Testis (tissue), 3 donors: ENCODE results near the gene ABCB11. TPM values are rescaled to one million over a fixed set of nuclear protein-coding genes. Genes with fewer than 3 reads are reported as not detected.
"Not testable (repeated sequence)": the region's sequence is repeated elsewhere in the genome, so short reads cannot be mapped to it uniquely, and the experiment has no call there.

Experiments
- DNase-seq: peaks from one replicate; pipeline ENCODE4 v3.0.0-alpha.2; 2019
- H3K27ac ChIP-seq, 2 donors: fragments of 200-600 bp; sonication (generic); one replicate each; pipeline ENCODE4 v1.5.1; 2019
- H3K27me3 ChIP-seq: fragments of 200-600 bp; sonication (generic); one replicate; pipeline ENCODE4 v1.5.1; 2019
- H3K36me3 ChIP-seq: fragments of 200-600 bp; sonication (generic); one replicate; pipeline ENCODE4 v1.5.1; 2017; ENCODE audit warnings: low read depth; ENCODE audit errors: missing control alignments
- H3K4me1 ChIP-seq: fragments of 200-600 bp; sonication (generic); one replicate; pipeline ENCODE4 v1.5.1; 2019
- H3K4me3 ChIP-seq, 2 donors: fragments of 200-600 bp; sonication (generic); one replicate each; pipeline ENCODE4 v1.5.1; 2017 to 2019
- H3K9me3 ChIP-seq: fragments of 200-600 bp; sonication (generic); one replicate; pipeline ENCODE4 v1.5.1; 2017
- POLR2A ChIP-seq: fragments of 450-650 bp; IDR thresholded peaks from one replicate; pipeline ENCODE4 v1.6.1; 2017; ENCODE audit warnings: antibody characterized with exemption, mild to moderate bottlenecking, moderate library complexity
- WGBS, 2 donors: methylation state at CpG; one replicate each; pipeline ENCODE4 v1.1.5; 2018; 5-methylcytosine and 5-hydroxymethylcytosine counted together
- intact Hi-C: fragments of 100-400 bp; cut with DNase I; formaldehyde crosslinking; loops from one replicate; pipeline ENCODE4 v1.15.1; 2023; ENCODE audit warnings: low total_unique reads
- polyA plus RNA-seq: library from polyadenylated mRNA; stranded (reverse); fragments of 350-450 nt; fragmentation: Illumina TruSeq; extraction: RNeasy Lipid Tissue Mini Kit (QIAGEN cat#74804); gene quantifications from one replicate; pipeline ENCODE4 v1.2.3, GENCODE V29; 2014; ENCODE audit warnings: low read depth, low replicate concordance; ENCODE audit not compliant: insufficient read depth
- total RNA-seq, 2 donors: library from RNA; depleted of rRNA; stranded (reverse); fragments of >200 nt; gene quantifications; one replicate each; pipeline ENCODE4 v1.2.3, GENCODE V29; 2016
- TF ChIP-seq, protein P1 (sequence below), 3 experiments: fragments of 450-650 bp in 2 of 3; fragments of 200-600 bp in 1 of 3; sonication (generic) in 1 of 3; IDR thresholded peaks; one replicate each; pipeline ENCODE4 v1.5.1; 2016 to 2019; ENCODE audit warnings: antibody characterized with exemption in 3 of 3, mild to moderate bottlenecking in 2 of 3, moderate library complexity in 1 of 3

ABCB11 gene
- total and polyA plus RNA-seq, 3 donors from 2014 or later, result 4.6 to 16.1 (median 7.2) TPM

DNA sequence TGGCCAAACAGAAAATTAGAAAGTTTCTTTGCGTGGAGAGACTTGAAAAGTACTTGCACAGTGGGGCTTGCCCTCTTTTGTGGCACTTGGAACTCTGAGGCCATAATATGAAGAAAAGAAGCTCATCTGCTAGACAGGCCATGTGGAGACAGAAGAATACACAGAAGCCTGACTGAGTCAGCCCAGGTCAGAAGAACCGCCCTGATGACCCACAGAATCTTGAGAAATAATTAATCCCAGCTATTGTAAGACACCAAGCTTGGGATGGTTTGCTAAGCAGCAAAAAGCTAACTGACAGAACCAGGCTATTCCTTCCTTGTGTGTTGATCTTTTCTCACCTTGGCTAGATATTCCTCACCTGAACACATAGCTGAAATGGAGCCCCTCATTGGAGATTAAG, 96.3 kb downstream of the ABCB11 start:
- H3K4me1 ChIP-seq, result no peaks in the 10 kb centered on the region
- H3K27ac ChIP-seq, result no peak overlapping the region
- no peaks in the 10 kb centered on the region for H3K36me3 ChIP-seq
- no peak overlapping the region for H3K4me3 ChIP-seq
- no peak for DNase-seq
- 80 to 92% methylated on average over 2 of the region's 2 CpGs for WGBS, 2 donors
- H3K27me3 ChIP-seq, result no peaks in the 10 kb centered on the region
- no peaks in the 10 kb centered on the region for H3K9me3 ChIP-seq
- TF ChIP-seq POLR2A, result no peak
- TF ChIP-seq, protein P1, sequence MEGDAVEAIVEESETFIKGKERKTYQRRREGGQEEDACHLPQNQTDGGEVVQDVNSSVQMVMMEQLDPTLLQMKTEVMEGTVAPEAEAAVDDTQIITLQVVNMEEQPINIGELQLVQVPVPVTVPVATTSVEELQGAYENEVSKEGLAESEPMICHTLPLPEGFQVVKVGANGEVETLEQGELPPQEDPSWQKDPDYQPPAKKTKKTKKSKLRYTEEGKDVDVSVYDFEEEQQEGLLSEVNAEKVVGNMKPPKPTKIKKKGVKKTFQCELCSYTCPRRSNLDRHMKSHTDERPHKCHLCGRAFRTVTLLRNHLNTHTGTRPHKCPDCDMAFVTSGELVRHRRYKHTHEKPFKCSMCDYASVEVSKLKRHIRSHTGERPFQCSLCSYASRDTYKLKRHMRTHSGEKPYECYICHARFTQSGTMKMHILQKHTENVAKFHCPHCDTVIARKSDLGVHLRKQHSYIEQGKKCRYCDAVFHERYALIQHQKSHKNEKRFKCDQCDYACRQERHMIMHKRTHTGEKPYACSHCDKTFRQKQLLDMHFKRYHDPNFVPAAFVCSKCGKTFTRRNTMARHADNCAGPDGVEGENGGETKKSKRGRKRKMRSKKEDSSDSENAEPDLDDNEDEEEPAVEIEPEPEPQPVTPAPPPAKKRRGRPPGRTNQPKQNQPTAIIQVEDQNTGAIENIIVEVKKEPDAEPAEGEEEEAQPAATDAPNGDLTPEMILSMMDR (IDR thresholded peaks at IDR 0.05), result no peak
- intact Hi-C loops, result no loop called here

DNA sequence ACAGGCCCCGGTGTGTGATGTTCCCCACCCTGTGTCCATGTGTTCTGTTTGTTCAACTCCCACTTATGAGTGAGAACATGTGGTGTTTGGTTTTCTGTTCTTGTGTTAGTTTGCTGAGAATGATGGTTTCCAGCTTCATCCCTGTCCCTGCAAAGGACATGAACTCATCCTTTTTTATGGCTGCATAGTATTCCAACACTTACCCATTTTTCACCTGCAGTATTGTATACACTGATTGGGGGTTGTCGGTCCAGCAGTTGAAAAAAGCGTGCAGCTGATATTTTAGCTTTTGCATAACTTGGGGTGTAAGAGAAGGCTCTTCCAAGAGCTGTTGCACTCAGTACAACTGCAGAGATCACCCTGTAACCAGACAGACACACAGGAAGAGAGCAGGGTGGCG, 99.0 kb downstream of the ABCB11 start:
- WGBS, 2 donors, result 92 to 96% methylated on average over 4 of the region's 4 CpGs
- H3K27ac ChIP-seq, H3K9me3 ChIP-seq, H3K36me3 ChIP-seq, H3K4me1 ChIP-seq, intact Hi-C loops, H3K27me3 ChIP-seq, DNase-seq, H3K4me3 ChIP-seq: not testable (repeated sequence)

DNA sequence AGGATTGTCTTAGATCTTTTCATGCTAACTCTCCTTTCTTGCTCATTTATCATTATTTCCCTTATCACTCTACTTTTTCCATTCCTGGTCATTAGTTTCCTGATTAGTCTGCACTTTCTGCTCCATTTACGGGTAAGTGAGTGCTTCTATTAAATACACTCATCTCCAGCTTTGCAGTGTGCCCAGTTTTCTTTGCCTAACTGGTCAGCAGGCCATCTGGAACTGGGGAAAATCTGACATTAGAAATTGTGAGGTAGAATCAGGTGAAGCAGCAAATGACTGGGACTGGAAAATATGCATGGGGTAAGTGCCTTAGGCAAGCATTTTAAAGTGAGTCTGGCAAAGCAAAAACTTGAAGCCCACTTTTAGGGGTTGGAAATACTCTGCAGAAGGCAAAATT, 100.9 kb downstream of the ABCB11 start:
- H3K36me3 ChIP-seq, result no peaks in the 10 kb centered on the region
- no peak overlapping the region for H3K4me3 ChIP-seq
- no peak overlapping the region for H3K27ac ChIP-seq
- H3K4me1 ChIP-seq, result no peaks in the 10 kb centered on the region
- TF ChIP-seq POLR2A, result no peak
- TF ChIP-seq, protein P1 (IDR thresholded peaks at IDR 0.05), result no peak
- WGBS, 2 donors, result 77 to 83% methylated on average over 1 of the region's 1 CpG
- H3K27me3 ChIP-seq, result no peaks in the 10 kb centered on the region
- no peaks in the 10 kb centered on the region for H3K9me3 ChIP-seq
- intact Hi-C loops, result no loop called here
- DNase-seq, result no peak

DNA sequence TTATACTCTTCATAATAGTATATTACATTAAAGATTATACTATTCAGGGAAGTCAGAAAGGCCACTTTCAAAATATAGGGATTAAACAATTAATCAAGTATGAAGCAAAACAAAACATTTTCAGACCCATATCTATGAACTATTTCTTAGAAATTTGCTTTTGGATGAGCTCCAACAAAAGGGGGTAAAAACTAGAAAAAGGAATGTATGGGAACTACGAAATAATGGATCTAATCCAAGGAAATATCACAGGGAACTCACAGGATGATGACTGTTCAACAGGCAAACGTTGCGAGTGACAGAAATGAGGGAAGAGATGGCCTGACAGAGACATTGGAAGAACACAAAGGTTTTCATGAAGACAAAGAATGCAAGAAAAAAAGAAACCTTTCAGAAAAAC, 102.1 kb downstream of the ABCB11 start:
- Histone ChIP-seq H3K4me3 (no peak overlapping the region), H3K27me3 (no peaks in the 10 kb centered on the region), H3K9me3 (no peaks in the 10 kb centered on the region), H3K4me1 (no peaks in the 10 kb centered on the region), H3K27ac (no peak overlapping the region), H3K36me3 (no peaks in the 10 kb centered on the region)
- intact Hi-C loops, result loop anchor here (10.0 kb wide), 2 partner anchors 154 to 584 kb away; no protein-coding TSS in a partner anchor
- DNase-seq, result no peak
- WGBS, 2 donors, result 66 to 76% methylated on average over 3 of the region's 3 CpGs
- TF ChIP-seq, protein P1 (IDR thresholded peaks at IDR 0.05), result no peak

DNA sequence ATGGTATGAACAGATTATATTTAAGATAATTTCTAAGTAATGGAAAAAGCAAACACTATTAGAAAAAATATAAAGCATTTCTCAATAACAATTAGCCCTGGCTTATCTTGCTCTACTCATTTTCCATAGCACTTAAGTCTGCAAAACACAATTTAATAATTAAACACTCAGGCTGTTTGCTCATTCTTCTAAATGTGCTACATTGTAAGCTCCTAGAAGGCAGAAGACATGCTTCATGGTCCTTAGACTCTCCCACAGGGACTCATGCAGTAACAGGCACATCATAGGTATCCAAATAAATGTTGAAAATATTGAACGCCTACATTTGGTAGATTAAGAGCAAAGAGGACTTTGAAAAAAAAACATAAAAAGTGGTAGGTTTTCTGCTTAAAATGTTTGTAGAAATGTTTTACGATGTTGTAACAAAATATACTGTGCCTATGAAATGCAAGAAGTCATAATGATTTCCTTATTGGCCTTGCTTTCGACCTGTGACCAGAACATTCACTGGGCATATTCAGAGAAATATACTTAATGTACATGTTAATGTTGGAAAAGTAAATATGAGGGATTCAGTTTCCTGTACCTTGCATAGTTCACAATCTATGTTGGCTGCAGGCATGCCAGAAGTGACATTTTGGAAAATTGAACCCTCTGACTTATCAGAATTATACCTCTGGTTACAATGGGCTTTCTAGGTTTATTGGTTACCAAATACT, 102.9 kb downstream of the ABCB11 start:
- no peak overlapping the region for H3K4me3 ChIP-seq
- no peaks in the 10 kb centered on the region for H3K9me3 ChIP-seq
- 79 to 94% methylated on average over 3 of the region's 3 CpGs for WGBS, 2 donors
- H3K4me1 ChIP-seq, result no peaks in the 10 kb centered on the region
- no peak overlapping the region for H3K27ac ChIP-seq
- intact Hi-C loops, result loop anchor here (10.0 kb wide), 2 partner anchors 153 to 583 kb away; no protein-coding TSS in a partner anchor
- H3K36me3 ChIP-seq, result no peaks in the 10 kb centered on the region
- no peak for DNase-seq
- no peaks in the 10 kb centered on the region for H3K27me3 ChIP-seq
- no peak for TF ChIP-seq POLR2A
- TF ChIP-seq, protein P1 (IDR thresholded peaks at IDR 0.05), result no peak
